Measurements from ENCODE around the gene ANKRD52. TPM values are rescaled to one million over a fixed set of nuclear protein-coding genes. Genes with fewer than 3 reads are reported as not detected.
"Not testable (repeated sequence)": the region's sequence is repeated elsewhere in the genome, so short reads cannot be mapped to it uniquely, and the experiment has no call there.

Gene ANKRD52
- polyA plus RNA-seq, 1 donor = 17.3 TPM

GRCh38 chr12:56272468-56272867, 14.3 kb upstream of the ANKRD52 start:
- not testable (repeated sequence) for DNase-seq (ENCODE audit: low read depth)

- DNase-seq (ENCODE audit: low read depth) = no peak
Measured at GRCh38 chr12:56271031-56271430, 12.8 kb upstream of the ANKRD52 start.

- no peak for DNase-seq (ENCODE audit: low read depth)
Measured at GRCh38 chr12:56267443-56268071, 9.4 kb upstream of the ANKRD52 start.

- peak; percentile 79 for DNase-seq (ENCODE audit: low read depth)
Measured at GRCh38 chr12:56266693-56267442, 8.7 kb upstream of the ANKRD52 start, which contains the start of gene COQ10A. COQ10A (plus strand) TSS chr12:56266942; CDS start chr12:56267119, 177 bp downstream.

GRCh38 chr12:56266068-56266692, 8.0 kb upstream of the ANKRD52 start:
- not testable (repeated sequence) for DNase-seq (ENCODE audit: low read depth)

- not testable (repeated sequence) for DNase-seq (ENCODE audit: low read depth)
Measured at GRCh38 chr12:56262955-56263354, 4.8 kb upstream of the ANKRD52 start.

GRCh38 chr12:56261503-56262232, 3.5 kb upstream of the ANKRD52 start:
- no peak for DNase-seq (ENCODE audit: low read depth)

- no peak for DNase-seq (ENCODE audit: low read depth)
Measured at GRCh38 chr12:56260921-56261320, 2.7 kb upstream of the ANKRD52 start.

GRCh38 chr12:56260380-56260779, 2.2 kb upstream of the ANKRD52 start:
- no peak for DNase-seq (ENCODE audit: low read depth)

- DNase-seq (ENCODE audit: low read depth) = no peak
Measured at GRCh38 chr12:56258820-56259183, 618 bp upstream of the ANKRD52 start.

- DNase-seq (ENCODE audit: low read depth) = no peak
Measured at GRCh38 chr12:56257491-56258067, 605 bp downstream of the ANKRD52 start.

- no peak for DNase-seq (ENCODE audit: low read depth)
Measured at GRCh38 chr12:56257071-56257470, 1.1 kb downstream of the ANKRD52 start.

GRCh38 chr12:56256326-56256960, 1.7 kb downstream of the ANKRD52 start:
- DNase-seq (ENCODE audit: low read depth) = no peak

GRCh38 chr12:56255671-56256070, 2.5 kb downstream of the ANKRD52 start:
- no peak for DNase-seq (ENCODE audit: low read depth)

- no peak for DNase-seq (ENCODE audit: low read depth)
Measured at GRCh38 chr12:56253091-56253490, 5.1 kb downstream of the ANKRD52 start.

GRCh38 chr12:56252649-56253048, 5.5 kb downstream of the ANKRD52 start:
- DNase-seq (ENCODE audit: low read depth) = no peak

- no peak for DNase-seq (ENCODE audit: low read depth)
Measured at GRCh38 chr12:56248711-56249110, 9.5 kb downstream of the ANKRD52 start.

GRCh38 chr12:56247923-56248322, 10.3 kb downstream of the ANKRD52 start:
- DNase-seq (ENCODE audit: low read depth) = no peak

GRCh38 chr12:56244494-56244893, 13.7 kb downstream of the ANKRD52 start:
- no peak for DNase-seq (ENCODE audit: low read depth)

GRCh38 chr12:56243731-56244181, 14.4 kb downstream of the ANKRD52 start:
- no peak for DNase-seq (ENCODE audit: low read depth)

- DNase-seq (ENCODE audit: low read depth) = no peak
Measured at GRCh38 chr12:56242986-56243385, 15.2 kb downstream of the ANKRD52 start.
